ENCODE measurements around the gene RDH16. TPM values are rescaled to one million over a fixed set of nuclear protein-coding genes. Genes with fewer than 3 reads are reported as not detected.
A peak's percentile ranks its signal among the peaks of the same experiment; 100 is the strongest.

RDH16 gene
- total and polyA plus RNA-seq, 4 experiments from 2014 or later, result 0.09 to 1.9 (median 0.87) TPM

GRCh38 chr12:56995930-56996496 lies 38.6 kb upstream of the RDH16 start:
- Histone ChIP-seq H3K9me3 (ENCODE audit: control insufficient read depth in 1 of 2, low read length in 2 of 2) (no peaks in the 10 kb centered on the region), H3K36me3 (ENCODE audit: insufficient read depth, low read length) (peaks cover 16% of the 10 kb centered on the region), H3K4me1 (ENCODE audit: insufficient read depth, low read length) (peaks cover 16% of the 10 kb centered on the region), H3K27ac (ENCODE audit: low read depth, low read length) (no peak overlapping the region), H3K4me3 (ENCODE audit: low read length in 2 of 2) (no peak overlapping the region), H3K27me3 (ENCODE audit: insufficient read depth, low read length) (no peaks in the 10 kb centered on the region)
- intact Hi-C loops (cut with micrococcal nuclease), result no loop called here
- peak overlapping the region in 2 of 7 donors; percentile 36 to 58 for H3K27ac Mint-ChIP-seq
- H3K27me3 Mint-ChIP-seq, result no peaks in the 10 kb centered on the region
- DNase-seq, result no peak
- ChIA-PET CTCF (ENCODE audit: partially characterized antibody) (interaction anchor here (1.2 to 2.1 kb wide), 4 partner anchors 9 to 237 kb away, joined by 3 to 10 read pairs (median 6); partner anchors contain the start of gene LRP1), POLR2A (ENCODE audit: partially characterized antibody) (no interaction called here)
- H3K4me1 Mint-ChIP-seq, result peaks cover 14 to 33% (median 26%) of the 10 kb centered on the region in 4 donors
- H3K4me3 Mint-ChIP-seq, result no peak overlapping the region
- peaks cover 24 to 39% of the 10 kb centered on the region in 2 donors for H3K36me3 Mint-ChIP-seq
- no peaks in the 10 kb centered on the region for H3K9me3 Mint-ChIP-seq

GRCh38 chr12:56995201-56995929 lies 38.0 kb upstream of the RDH16 start:
- no peaks in the 10 kb centered on the region for H3K27me3 ChIP-seq (ENCODE audit: insufficient read depth, low read length)
- H3K4me3 ChIP-seq (ENCODE audit: low read length in 2 of 2), result no peak overlapping the region
- H3K27ac Mint-ChIP-seq, result peak overlapping the region in 1 of 7 donors; percentile 4
- no peaks in the 10 kb centered on the region for H3K9me3 ChIP-seq (ENCODE audit: control insufficient read depth in 1 of 2, low read length in 2 of 2)
- H3K36me3 ChIP-seq (ENCODE audit: insufficient read depth, low read length), result peaks cover 11% of the 10 kb centered on the region
- no peaks in the 10 kb centered on the region for H3K27me3 Mint-ChIP-seq
- peaks cover 17% of the 10 kb centered on the region for H3K4me1 ChIP-seq (ENCODE audit: insufficient read depth, low read length)
- no peaks in the 10 kb centered on the region for H3K9me3 Mint-ChIP-seq
- ChIA-PET POLR2A (ENCODE audit: partially characterized antibody) (no interaction called here), CTCF (ENCODE audit: partially characterized antibody) (interaction anchor here (1.5 to 1.9 kb wide), 2 partner anchors 9 to 10 kb away, joined by 3 to 10 read pairs; no protein-coding TSS in a partner anchor)
- H3K27ac ChIP-seq (ENCODE audit: low read depth, low read length), result no peak overlapping the region
- H3K36me3 Mint-ChIP-seq, result peaks cover 21 to 33% of the 10 kb centered on the region in 2 donors
- peaks cover 14 to 27% (median 21%) of the 10 kb centered on the region in 4 donors for H3K4me1 Mint-ChIP-seq
- intact Hi-C loops (cut with micrococcal nuclease), result no loop called here
- no peak overlapping the region for H3K4me3 Mint-ChIP-seq
- DNase-seq, result no peak

GRCh38 chr12:56994231-56994746 lies 36.9 kb upstream of the RDH16 start:
- POLR2A ChIA-PET (ENCODE audit: partially characterized antibody), result no interaction called here
- H3K4me1 Mint-ChIP-seq, result peaks cover 11 to 17% (median 13%) of the 10 kb centered on the region in 4 donors
- Histone ChIP-seq H3K9me3 (ENCODE audit: control insufficient read depth in 1 of 2, low read length in 2 of 2) (no peaks in the 10 kb centered on the region), H3K4me1 (ENCODE audit: insufficient read depth, low read length) (peaks cover 14% of the 10 kb centered on the region), H3K4me3 (ENCODE audit: low read length in 2 of 2) (no peak overlapping the region), H3K27ac (ENCODE audit: low read depth, low read length) (no peak overlapping the region), H3K36me3 (ENCODE audit: insufficient read depth, low read length) (peaks cover 5% of the 10 kb centered on the region), H3K27me3 (ENCODE audit: insufficient read depth, low read length) (no peaks in the 10 kb centered on the region)
- intact Hi-C loops (cut with micrococcal nuclease), result no loop called here
- H3K4me3 Mint-ChIP-seq, result no peak overlapping the region
- peaks cover 15 to 26% of the 10 kb centered on the region in 2 donors for H3K36me3 Mint-ChIP-seq
- no peak for DNase-seq
- CTCF ChIA-PET (ENCODE audit: partially characterized antibody), result interaction anchor here (1.0 to 1.5 kb wide), 4 partner anchors 8 to 237 kb away, joined by 3 to 8 read pairs (median 3); no protein-coding TSS in a partner anchor
- H3K27ac Mint-ChIP-seq, result no peak overlapping the region
- no peaks in the 10 kb centered on the region for H3K27me3 Mint-ChIP-seq
- no peaks in the 10 kb centered on the region for H3K9me3 Mint-ChIP-seq

GRCh38 chr12:56993346-56993745 lies 35.9 kb upstream of the RDH16 start:
- Histone ChIP-seq H3K4me3 (ENCODE audit: low read length in 2 of 2) (no peak overlapping the region), H3K27me3 (ENCODE audit: insufficient read depth, low read length) (no peaks in the 10 kb centered on the region), H3K9me3 (ENCODE audit: control insufficient read depth in 1 of 2, low read length in 2 of 2) (no peaks in the 10 kb centered on the region), H3K27ac (ENCODE audit: low read depth, low read length) (no peak overlapping the region), H3K4me1 (ENCODE audit: insufficient read depth, low read length) (peaks cover 10% of the 10 kb centered on the region), H3K36me3 (ENCODE audit: insufficient read depth, low read length) (peaks cover 5% of the 10 kb centered on the region)
- ChIA-PET CTCF (ENCODE audit: partially characterized antibody) (interaction anchor here (1.0 to 1.2 kb wide), 2 partner anchors 9 to 236 kb away, joined by 3 to 8 read pairs; no protein-coding TSS in a partner anchor), POLR2A (ENCODE audit: partially characterized antibody) (no interaction called here)
- peak overlapping the region in 1 of 7 donors; percentile 62 for H3K27ac Mint-ChIP-seq
- DNase-seq, result no peak
- no peaks in the 10 kb centered on the region for H3K9me3 Mint-ChIP-seq
- no peaks in the 10 kb centered on the region for H3K27me3 Mint-ChIP-seq
- H3K36me3 Mint-ChIP-seq, result peaks cover 7 to 17% of the 10 kb centered on the region in 2 donors
- intact Hi-C loops (cut with micrococcal nuclease), result no loop called here
- no peak overlapping the region for H3K4me3 Mint-ChIP-seq
- peaks cover 3 to 8% (median 7%) of the 10 kb centered on the region in 4 donors for H3K4me1 Mint-ChIP-seq

- no peak overlapping the region for H3K27ac ChIP-seq (ENCODE audit: low read depth, low read length)
- Mint-ChIP-seq H3K27ac (peak overlapping the region in 6 of 7 donors; percentile 36 to 81 (median 61)), H3K36me3 (peaks cover 0 to 8% of the 10 kb centered on the region in 2 donors), H3K27me3 (no peaks in the 10 kb centered on the region), H3K4me3 (peak overlapping the region in 1 of 8 donors; percentile 35), H3K4me1 (peaks cover 5 to 12% (median 11%) of the 10 kb centered on the region in 4 donors), H3K9me3 (no peaks in the 10 kb centered on the region)
- H3K9me3 ChIP-seq (ENCODE audit: control insufficient read depth in 1 of 2, low read length in 2 of 2), result no peaks in the 10 kb centered on the region
- no peak for DNase-seq
- intact Hi-C loops (cut with micrococcal nuclease), result no loop called here
- H3K27me3 ChIP-seq (ENCODE audit: insufficient read depth, low read length), result no peaks in the 10 kb centered on the region
- H3K4me3 ChIP-seq (ENCODE audit: low read length in 2 of 2), result no peak overlapping the region
- no peaks in the 10 kb centered on the region for H3K36me3 ChIP-seq (ENCODE audit: insufficient read depth, low read length)
- CTCF ChIA-PET (ENCODE audit: partially characterized antibody), result interaction anchor here (1.4 to 2.8 kb wide), 3 partner anchors 10 to 234 kb away, joined by 6 to 11 read pairs (median 9); no protein-coding TSS in a partner anchor
- H3K4me1 ChIP-seq (ENCODE audit: insufficient read depth, low read length), result peaks cover 19% of the 10 kb centered on the region
- POLR2A ChIA-PET (ENCODE audit: partially characterized antibody), result no interaction called here
Measured at GRCh38 chr12:56991319-56992246, 34.2 kb upstream of the RDH16 start.

GRCh38 chr12:56990648-56991318 lies 33.4 kb upstream of the RDH16 start:
- Histone ChIP-seq H3K27me3 (ENCODE audit: insufficient read depth, low read length) (no peaks in the 10 kb centered on the region), H3K36me3 (ENCODE audit: insufficient read depth, low read length) (no peaks in the 10 kb centered on the region), H3K4me1 (ENCODE audit: insufficient read depth, low read length) (peaks cover 19% of the 10 kb centered on the region), H3K9me3 (ENCODE audit: control insufficient read depth in 1 of 2, low read length in 2 of 2) (no peaks in the 10 kb centered on the region), H3K4me3 (ENCODE audit: low read length in 2 of 2) (no peak overlapping the region), H3K27ac (ENCODE audit: low read depth, low read length) (no peak overlapping the region)
- Mint-ChIP-seq H3K27ac (peak overlapping the region in 3 of 7 donors; percentile 3 to 36 (median 4)), H3K4me3 (no peak overlapping the region), H3K36me3 (peaks cover 0 to under 1% of the 10 kb centered on the region in 2 donors), H3K4me1 (peaks cover 5 to 12% (median 11%) of the 10 kb centered on the region in 4 donors), H3K9me3 (no peaks in the 10 kb centered on the region), H3K27me3 (no peaks in the 10 kb centered on the region)
- ChIA-PET POLR2A (ENCODE audit: partially characterized antibody) (no interaction called here), CTCF (ENCODE audit: partially characterized antibody) (interaction anchor here (1.4 to 2.8 kb wide), 3 partner anchors 11 to 233 kb away, joined by 6 to 11 read pairs (median 9); no protein-coding TSS in a partner anchor)
- DNase-seq, result no peak
- intact Hi-C loops (cut with micrococcal nuclease), result no loop called here

Data from CD4-positive, alpha-beta memory T cell (primary cell).